Left lung (tissue), 10 donors: ENCODE data around the gene KCNIP4. TPM values are rescaled to one million over a fixed set of nuclear protein-coding genes. Genes with fewer than 3 reads are reported as not detected.

Source experiments
- ATAC-seq: fragments of 200-7000 bp; cut with Tn5 transposase; one replicate; pipeline ENCODE4 v1.9.1; 2020; ENCODE audit warnings: moderate library complexity
- DNase-seq, 4 donors: peaks; one replicate each; pipeline ENCODE4 v3.0.0-alpha.2; 2013 to 2020
- H3K27ac ChIP-seq, 2 donors: fragments of 200-600 bp; sonication (generic) in 1 of 2; one replicate each; pipeline versions ENCODE4 v1.5.0 to v1.8.0; 2020 to 2021
- H3K27me3 ChIP-seq, 2 donors: fragments of 200-600 bp; sonication (generic) in 1 of 2; one replicate each; pipeline versions ENCODE4 v1.5.0 to v1.8.0; 2020 to 2021
- H3K36me3 ChIP-seq, 2 donors: fragments of 200-600 bp; sonication (generic) in 1 of 2; one replicate each; pipeline versions ENCODE4 v1.5.0 to v1.8.0; 2020 to 2021
- H3K4me1 ChIP-seq, 2 donors: fragments of 200-600 bp; one replicate each; pipeline ENCODE4 v1.8.0; 2021
- H3K4me3 ChIP-seq, 2 donors: fragments of 200-600 bp; sonication (generic) in 1 of 2; one replicate each; pipeline versions ENCODE4 v1.5.0 to v1.8.0; 2020 to 2021; ENCODE audit warnings: mild to moderate bottlenecking in 1 of 2
- H3K9me3 ChIP-seq, 2 donors: fragments of 200-600 bp; sonication (generic) in 1 of 2; one replicate each; pipeline versions ENCODE4 v1.5.0 to v1.8.0; 2020 to 2021
- CTCF ChIP-seq, 2 donors: fragments of 200-600 bp; sonication (generic) in 1 of 2; IDR thresholded peaks; one replicate each; pipeline versions ENCODE4 v1.5.0 to v1.8.0; 2021; ENCODE audit warnings: antibody characterized with exemption in 2 of 2
- intact Hi-C, 2 donors: fragments of 100-400 bp; cut with DNase I; formaldehyde crosslinking; loops; one replicate each; pipeline versions ENCODE4 v1.11.2 to v1.14.2; 2022
- polyA plus RNA-seq, 6 donors: library from polyadenylated mRNA; unstranded; fragments of 120-200 nt; gene quantifications; one replicate each; pipeline ENCODE4 v1.2.1, GENCODE V29; 2013; ENCODE audit not compliant: insufficient read length in 6 of 6
- total RNA-seq, 2 donors: library from RNA; stranded (reverse); fragmentation: NEBNext Ultra II Directional; extraction: Animal tissue kit (Norgen Biotek cat#: 25700); gene quantifications; one replicate each; pipeline ENCODE4 v1.2.1, GENCODE V29; 2021
- donor health status: DM: no; HTN: yes; CAD: no.
- donor health status: DM: no; HTN: no; CAD: no.

The KCNIP4 gene
- total and polyA plus RNA-seq, 8 donors, result 2.8 to 5.4 (median 4.9) TPM; not detected in 2

GRCh38 chr4:21827575-21827974 is 121.0 kb downstream of the KCNIP4 start:
- DNase-seq, result no peak

GRCh38 chr4:21826071-21826470 is 122.5 kb downstream of the KCNIP4 start:
- Histone ChIP-seq H3K4me1 (no peaks in the 10 kb centered on the region), H3K9me3 (peaks cover 0 to 1% of the 10 kb centered on the region in 2 donors), H3K4me3 (no peak overlapping the region), H3K27me3 (no peaks in the 10 kb centered on the region), H3K27ac (no peak overlapping the region), H3K36me3 (no peaks in the 10 kb centered on the region)
- TF ChIP-seq CTCF (IDR thresholded peaks at IDR 0.05), result no peak
- intact Hi-C loops, result no loop called here
- no peak for DNase-seq
- no peak for ATAC-seq

More at GRCh38 chr4:21827575-21827974, 121.0 kb downstream of the KCNIP4 start:
- H3K4me1 ChIP-seq, result no peaks in the 10 kb centered on the region
- no peak for TF ChIP-seq CTCF (IDR thresholded peaks at IDR 0.05)
- peaks cover 0 to 12% of the 10 kb centered on the region in 2 donors for H3K9me3 ChIP-seq
- no peak overlapping the region for H3K4me3 ChIP-seq
- no peaks in the 10 kb centered on the region for H3K36me3 ChIP-seq
- no peaks in the 10 kb centered on the region for H3K27me3 ChIP-seq
- intact Hi-C loops, result no loop called here
- ATAC-seq, result no peak
- H3K27ac ChIP-seq, result no peak overlapping the region

GRCh38 chr4:21819086-21819485 is 129.5 kb downstream of the KCNIP4 start:
- ATAC-seq (no peak), DNase-seq (peak in 2 of 4 donors; percentile 23 to 33)
- TF ChIP-seq CTCF (IDR thresholded peaks at IDR 0.05), result no peak
- Histone ChIP-seq H3K36me3 (no peaks in the 10 kb centered on the region), H3K4me3 (no peak overlapping the region), H3K4me1 (no peaks in the 10 kb centered on the region), H3K27ac (no peak overlapping the region), H3K9me3 (peaks cover 0 to 22% of the 10 kb centered on the region in 2 donors), H3K27me3 (no peaks in the 10 kb centered on the region)
- intact Hi-C loops, result no loop called here

- Histone ChIP-seq H3K4me1 (no peaks in the 10 kb centered on the region), H3K27me3 (no peaks in the 10 kb centered on the region), H3K27ac (no peak overlapping the region), H3K9me3 (peaks cover 0 to 22% of the 10 kb centered on the region in 2 donors), H3K36me3 (no peaks in the 10 kb centered on the region), H3K4me3 (no peak overlapping the region)
- intact Hi-C loops, result no loop called here
- TF ChIP-seq CTCF (IDR thresholded peaks at IDR 0.05), result no peak
- no peak for ATAC-seq
- no peak for DNase-seq
Observed at GRCh38 chr4:21815651-21816377, 132.8 kb downstream of the KCNIP4 start.

GRCh38 chr4:21811565-21811964 is 137.0 kb downstream of the KCNIP4 start:
- no peak for ATAC-seq
- Histone ChIP-seq H3K9me3 (no peaks in the 10 kb centered on the region), H3K27me3 (no peaks in the 10 kb centered on the region), H3K4me3 (no peak overlapping the region), H3K4me1 (no peaks in the 10 kb centered on the region), H3K36me3 (no peaks in the 10 kb centered on the region), H3K27ac (no peak overlapping the region)
- no peak for TF ChIP-seq CTCF (IDR thresholded peaks at IDR 0.05)
- intact Hi-C loops, result no loop called here
- DNase-seq, result no peak
